Stimulated activated CD8-positive, alpha-beta memory T cell treated with anti-CD3 and anti-CD28 coated beads, Interleukin-7, amount 100 ng/mL, for 48 hours (primary cell): ENCODE measurements around the gene ZDHHC14.
"Not testable (repeated sequence)": the region's sequence is repeated elsewhere in the genome, so short reads cannot be mapped to it uniquely, and the experiment has no call there.

ENCODE experiments used
- DNase-seq, 2 donors: peaks; one replicate each; pipeline ENCODE4 v3.0.0-alpha.2; 2020; ENCODE audit warnings: low read depth in 1 of 2; ENCODE audit errors: extremely low read depth in 1 of 2

ZDHHC14 gene

GRCh38 chr6:157462956-157463742 lies 82.2 kb downstream of the ZDHHC14 start:
- no peak for DNase-seq

- DNase-seq = not testable (repeated sequence)
These were observed 82.7 kb downstream of the ZDHHC14 start for GRCh38 chr6:157463743-157464135.

GRCh38 chr6:157464653-157465535 lies 83.9 kb downstream of the ZDHHC14 start:
- DNase-seq = no peak

GRCh38 chr6:157466342-157466648 lies 85.3 kb downstream of the ZDHHC14 start:
- DNase-seq = no peak

- DNase-seq = not testable (repeated sequence)
These were observed 86.3 kb downstream of the ZDHHC14 start for GRCh38 chr6:157467339-157467738.

- no peak for DNase-seq
These were observed 87.1 kb downstream of the ZDHHC14 start for GRCh38 chr6:157468054-157468453.

GRCh38 chr6:157468574-157468973 lies 87.6 kb downstream of the ZDHHC14 start:
- no peak for DNase-seq

GRCh38 chr6:157469378-157469777 lies 88.4 kb downstream of the ZDHHC14 start:
- no peak for DNase-seq

GRCh38 chr6:157471077-157471686 lies 90.2 kb downstream of the ZDHHC14 start:
- no peak for DNase-seq

- no peak for DNase-seq
These were observed 91.1 kb downstream of the ZDHHC14 start for GRCh38 chr6:157471895-157472686.

GRCh38 chr6:157476797-157477196 lies 95.8 kb downstream of the ZDHHC14 start:
- DNase-seq = no peak

- DNase-seq = no peak
These were observed 97.9 kb downstream of the ZDHHC14 start for GRCh38 chr6:157478926-157479325.

GRCh38 chr6:157479464-157480303 lies 98.7 kb downstream of the ZDHHC14 start:
- no peak for DNase-seq

- DNase-seq = no peak
These were observed 100.3 kb downstream of the ZDHHC14 start for GRCh38 chr6:157481189-157481864.

GRCh38 chr6:157481865-157482249 lies 100.9 kb downstream of the ZDHHC14 start:
- no peak for DNase-seq

GRCh38 chr6:157483770-157484169 lies 102.8 kb downstream of the ZDHHC14 start:
- no peak for DNase-seq

- no peak for DNase-seq
These were observed 103.2 kb downstream of the ZDHHC14 start for GRCh38 chr6:157484181-157484580.

- DNase-seq = no peak
These were observed 105.6 kb downstream of the ZDHHC14 start for GRCh38 chr6:157486572-157486971.

GRCh38 chr6:157487110-157487773 lies 106.3 kb downstream of the ZDHHC14 start:
- DNase-seq = no peak
